GM23338 (cell line): ENCODE data around the gene IFI6. TPM values are rescaled to one million over a fixed set of nuclear protein-coding genes. Genes with fewer than 3 reads are reported as not detected.

Source experiments
- ATAC-seq: fragments of 200-7000 bp; cut with Tn5 transposase; 3 replicates; pipeline ENCODE4 v1.9.1; 2020
- DNase-seq: peaks from one replicate; pipeline ENCODE4 v3.0.0-alpha.2; 2015; ENCODE audit warnings: low spot score
- H2AFZ ChIP-seq: fragments of 200-600 bp; sonication (generic); 2 replicates; pipeline ENCODE4 v1.8.0; 2016; ENCODE audit warnings: antibody characterized with exemption, mild to moderate bottlenecking, moderate library complexity
- H3F3A ChIP-seq: fragments of 200-600 bp; sonication (generic); replicated peaks from 2 replicates; pipeline ENCODE4 v1.8.0; 2017; ENCODE audit warnings: antibody characterized with exemption, mixed run types, low read depth
- H3K27ac ChIP-seq: fragments of 200-600 bp; sonication (generic); 2 replicates; pipeline ENCODE4 v1.6.1; 2016; ENCODE audit warnings: low read depth
- H3K27me3 ChIP-seq: fragments of 200-600 bp; sonication (generic); 2 replicates; pipeline ENCODE4 v1.8.0; 2016; ENCODE audit warnings: mild to moderate bottlenecking, mixed run types, moderate library complexity; ENCODE audit not compliant: insufficient read depth
- H3K36me3 ChIP-seq: fragments of 200-600 bp; sonication (generic); 2 replicates; pipeline ENCODE4 v1.8.0; 2016; ENCODE audit warnings: mild to moderate bottlenecking; ENCODE audit not compliant: insufficient read depth
- H3K4me1 ChIP-seq: fragments of 200-600 bp; sonication (generic); 2 replicates; pipeline ENCODE4 v1.8.0; 2016; ENCODE audit warnings: mild to moderate bottlenecking, moderate library complexity; ENCODE audit not compliant: insufficient read depth
- H3K4me2 ChIP-seq: fragments of 200-600 bp; sonication (generic); 2 replicates; pipeline ENCODE4 v1.7.1; 2017; ENCODE audit warnings: mixed run types
- H3K4me3 ChIP-seq: fragments of 200-600 bp; sonication (generic); 2 replicates; pipeline ENCODE4 v1.6.1; 2016; ENCODE audit warnings: mixed run types
- H3K79me2 ChIP-seq: fragments of 200-600 bp; sonication (generic); replicated peaks from 2 replicates; pipeline ENCODE4 v1.8.0; 2017; ENCODE audit warnings: mild to moderate bottlenecking; ENCODE audit not compliant: insufficient read depth
- H3K9me2 ChIP-seq: fragments of 200-600 bp; sonication (generic); 2 replicates; pipeline ENCODE4 v1.8.0; 2017; ENCODE audit not compliant: insufficient read depth
- H4K20me1 ChIP-seq: fragments of 200-600 bp; sonication (generic); replicated peaks from 2 replicates; pipeline ENCODE4 v1.8.0; 2017; ENCODE audit warnings: mild to moderate bottlenecking; ENCODE audit not compliant: insufficient read depth
- H3K27ac Mint-ChIP-seq: 2 replicates; pipeline ENCODE4 v1.8.0; 2020; ENCODE audit warnings: inconsistent platforms, mild to moderate bottlenecking, moderate library complexity, mixed read lengths
- H3K27me3 Mint-ChIP-seq: 3 replicates; pipeline ENCODE4 v1.8.0; 2022; ENCODE audit warnings: low read depth, mild to moderate bottlenecking, moderate library complexity, mixed read lengths, inconsistent platforms; ENCODE audit not compliant: insufficient read depth, poor library complexity
- H3K36me3 Mint-ChIP-seq: 3 replicates; pipeline ENCODE4 v1.8.0; 2021; ENCODE audit warnings: low read depth, mild to moderate bottlenecking, inconsistent platforms, moderate library complexity, mixed read lengths
- H3K4me1 Mint-ChIP-seq: 3 replicates; pipeline ENCODE4 v1.8.0; 2020; ENCODE audit warnings: mild to moderate bottlenecking, inconsistent platforms, mixed read lengths
- H3K4me3 Mint-ChIP-seq: 3 replicates; pipeline ENCODE4 v1.8.0; 2021; ENCODE audit warnings: moderate library complexity, mild to moderate bottlenecking, inconsistent platforms, mixed read lengths
- H3K9me3 Mint-ChIP-seq: 3 replicates; pipeline ENCODE4 v1.8.0; 2020; ENCODE audit warnings: moderate library complexity, mild to moderate bottlenecking, inconsistent platforms, mixed read lengths
- CREB1 ChIP-seq: fragments of 250-450 bp; sonication (Bioruptor Pico); IDR thresholded peaks from 2 replicates; pipeline ENCODE4 v1.5.0; 2020; ENCODE audit warnings: low read depth, mild to moderate bottlenecking, moderate library complexity
- CTCF ChIP-seq, 2 experiments: fragments of 200-600 bp in 1 of 2; sonication (generic) in 1 of 2; conservative IDR thresholded peaks; 2 replicates each; pipeline versions ENCODE4 v1.5.1 to v1.6.1; 2016 to 2017; ENCODE audit warnings: antibody characterized with exemption in 2 of 2, low read depth in 2 of 2, mild to moderate bottlenecking in 2 of 2, moderate library complexity in 1 of 2
- ETS1 ChIP-seq: IDR thresholded peaks from 2 replicates; pipeline ENCODE4 v1.6.1; 2016; ENCODE audit warnings: antibody characterized with exemption
- EZH2 ChIP-seq: fragments of 200-600 bp; sonication (generic); IDR thresholded peaks from one replicate; pipeline ENCODE4 v1.8.0; 2017; ENCODE audit warnings: antibody characterized with exemption, mild to moderate bottlenecking, low read depth; ENCODE audit not compliant: unreplicated experiment
- EZH2phosphoT487 ChIP-seq: fragments of 200-600 bp; sonication (generic); IDR thresholded peaks from one replicate; pipeline ENCODE4 v1.8.1; 2018; ENCODE audit warnings: antibody characterized with exemption; ENCODE audit not compliant: unreplicated experiment
- JUNB ChIP-seq: IDR thresholded peaks from one replicate; pipeline ENCODE4 v1.6.1; 2016; ENCODE audit warnings: antibody characterized with exemption; ENCODE audit not compliant: unreplicated experiment
- NANOG ChIP-seq: IDR thresholded peaks from 2 replicates; pipeline ENCODE4 v1.6.1; 2016; ENCODE audit warnings: antibody characterized with exemption, borderline replicate concordance
- POLR2AphosphoS5 ChIP-seq: IDR thresholded peaks from 2 replicates; pipeline ENCODE4 v1.6.1; 2016; ENCODE audit warnings: antibody characterized with exemption, low read depth
- REST ChIP-seq: IDR thresholded peaks from one replicate; pipeline ENCODE4 v1.6.1; 2018; ENCODE audit warnings: antibody characterized with exemption; ENCODE audit not compliant: unreplicated experiment
- STAT1 ChIP-seq: IDR thresholded peaks from one replicate; pipeline ENCODE4 v1.6.1; 2016; ENCODE audit warnings: antibody characterized with exemption; ENCODE audit not compliant: unreplicated experiment
- ZNF114 ChIP-seq: fragments of 250-450 bp; sonication (Bioruptor Pico); IDR thresholded peaks from 2 replicates; pipeline ENCODE4 v1.5.0; 2020; ENCODE audit warnings: mild to moderate bottlenecking, moderate library complexity
- ZNF331 ChIP-seq: fragments of 250-450 bp; sonication (Bioruptor Pico); IDR thresholded peaks from 2 replicates; pipeline ENCODE4 v1.5.0; 2020; ENCODE audit warnings: low read depth, mild to moderate bottlenecking, moderate library complexity
- ZNF462 ChIP-seq: fragments of 250-450 bp; sonication (Bioruptor Pico); IDR thresholded peaks from 2 replicates; pipeline ENCODE4 v1.5.0; 2020; ENCODE audit warnings: mild to moderate bottlenecking, moderate library complexity
- polyA plus RNA-seq: library from polyadenylated mRNA; unstranded; fragments of >200 nt; fragmentation: Nextera tagmentation; extraction: Ambion mirVana; gene quantifications from 2 replicates; pipeline ENCODE4 v1.2.1, GENCODE V29; 2016
- total RNA-seq: library from RNA; depleted of rRNA; stranded (reverse); fragments of >200 nt; shearing (Covaris generic); gene quantifications from 2 replicates; pipeline ENCODE4 v1.2.3, GENCODE V29; 2014

The IFI6 gene
- total and polyA plus RNA-seq, 2 experiments from 2014 or later: 6.3 to 16.0 TPM

- DNase-seq (no peak), ATAC-seq (no peak)
- peaks cover 8% of the 10 kb centered on the region for H3K27me3 Mint-ChIP-seq
- Histone ChIP-seq H3K27me3 (0 out of 2 replicates have a peak, but pooled peaks cover under 1% of the 10 kb centered on the region), H3K27ac (no peak overlapping the region), H3F3A (peaks cover 5% of the 10 kb centered on the region), H3K79me2 (no peaks in the 10 kb centered on the region), H3K9me2 (no peaks in the 10 kb centered on the region), H3K36me3 (no peaks in the 10 kb centered on the region), H4K20me1 (no peaks in the 10 kb centered on the region), H3K4me1 (peaks cover 27% of the 10 kb centered on the region), H3K4me3 (no peak overlapping the region), H3K4me2 (no peak overlapping the region), H2AFZ (peak overlapping the region; percentile 56; the same call in 1 of the 2 replicates)
- no peaks in the 10 kb centered on the region; the same call in 2 of the 3 replicates for H3K9me3 Mint-ChIP-seq
- peaks cover 22% of the 10 kb centered on the region for H3K4me1 Mint-ChIP-seq
- H3K27ac Mint-ChIP-seq: no peak overlapping the region
- TF ChIP-seq CTCF (conservative IDR thresholded peaks at IDR 0.05; ENCODE audit: low read depth in 2 of 2) (no peak), NANOG (no peak), CREB1 (CRISPR knock-in tag) (no peak), EZH2 (no peak), ETS1 (no peak), JUNB (no peak), ZNF462 (no peak), ZNF331 (CRISPR knock-in tag) (no peak), ZNF114 (CRISPR knock-in tag) (no peak), STAT1 (no peak), POLR2AphosphoS5 (no peak), EZH2phosphoT487 (no peak), REST (no peak)
- no peak overlapping the region for H3K4me3 Mint-ChIP-seq
- no peaks in the 10 kb centered on the region; the same call in 2 of the 3 replicates for H3K36me3 Mint-ChIP-seq
Observed at GRCh38 chr1:27621051-27621920, 50.7 kb downstream of the IFI6 start.
